ENCODE data around the gene HSPA14. TPM values are rescaled to one million over a fixed set of nuclear protein-coding genes. Genes with fewer than 3 reads are reported as not detected.

HSPA14 gene
- total and polyA plus RNA-seq, 4 donors, result 5.3 to 9.0 (median 8.5) TPM

DNA sequence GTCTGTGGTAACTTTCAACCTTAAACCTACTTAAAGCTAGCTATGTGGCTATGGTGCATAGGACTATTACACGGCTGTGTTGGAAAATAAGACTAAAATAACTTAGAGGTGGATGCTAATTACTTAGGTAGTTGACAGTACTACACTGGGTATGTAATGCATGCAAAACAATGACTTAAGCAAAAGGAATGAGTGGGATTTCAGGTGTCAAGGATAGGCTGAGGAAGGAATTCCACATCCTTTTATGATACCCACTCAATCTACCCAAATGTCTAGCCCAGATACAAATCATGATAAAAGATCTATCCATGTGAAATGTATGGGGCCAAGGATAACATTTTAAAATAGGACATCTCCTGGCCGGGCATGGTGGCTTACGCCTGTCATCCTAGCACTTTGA lies 14.1 kb upstream of the HSPA14 start:
- no peaks in the 10 kb centered on the region for H3K4me1 ChIP-seq (ENCODE audit: control insufficient read depth in 4 of 4, insufficient read depth in 4 of 4, low read length in 3 of 4)
- no peak overlapping the region for H3K4me3 ChIP-seq (ENCODE audit: low read depth in 1 of 3, low read length in 3 of 3)
- H3K27ac ChIP-seq (ENCODE audit: low read depth in 1 of 2, low read length in 2 of 2), result no peak overlapping the region
- TF ChIP-seq, protein P1, sequence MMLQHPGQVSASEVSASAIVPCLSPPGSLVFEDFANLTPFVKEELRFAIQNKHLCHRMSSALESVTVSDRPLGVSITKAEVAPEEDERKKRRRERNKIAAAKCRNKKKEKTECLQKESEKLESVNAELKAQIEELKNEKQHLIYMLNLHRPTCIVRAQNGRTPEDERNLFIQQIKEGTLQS (IDR thresholded peaks at IDR 0.05), result no peak
- no peak for TF ChIP-seq RAD21 (IDR thresholded peaks at IDR 0.05)
- TF ChIP-seq SP1 (IDR thresholded peaks at IDR 0.05), result no peak
- TF ChIP-seq, protein P2, sequence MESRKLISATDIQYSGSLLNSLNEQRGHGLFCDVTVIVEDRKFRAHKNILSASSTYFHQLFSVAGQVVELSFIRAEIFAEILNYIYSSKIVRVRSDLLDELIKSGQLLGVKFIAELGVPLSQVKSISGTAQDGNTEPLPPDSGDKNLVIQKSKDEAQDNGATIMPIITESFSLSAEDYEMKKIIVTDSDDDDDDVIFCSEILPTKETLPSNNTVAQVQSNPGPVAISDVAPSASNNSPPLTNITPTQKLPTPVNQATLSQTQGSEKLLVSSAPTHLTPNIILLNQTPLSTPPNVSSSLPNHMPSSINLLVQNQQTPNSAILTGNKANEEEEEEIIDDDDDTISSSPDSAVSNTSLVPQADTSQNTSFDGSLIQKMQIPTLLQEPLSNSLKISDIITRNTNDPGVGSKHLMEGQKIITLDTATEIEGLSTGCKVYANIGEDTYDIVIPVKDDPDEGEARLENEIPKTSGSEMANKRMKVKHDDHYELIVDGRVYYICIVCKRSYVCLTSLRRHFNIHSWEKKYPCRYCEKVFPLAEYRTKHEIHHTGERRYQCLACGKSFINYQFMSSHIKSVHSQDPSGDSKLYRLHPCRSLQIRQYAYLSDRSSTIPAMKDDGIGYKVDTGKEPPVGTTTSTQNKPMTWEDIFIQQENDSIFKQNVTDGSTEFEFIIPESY (IDR thresholded peaks at IDR 0.05), result no peak
- TF ChIP-seq, protein P3, sequence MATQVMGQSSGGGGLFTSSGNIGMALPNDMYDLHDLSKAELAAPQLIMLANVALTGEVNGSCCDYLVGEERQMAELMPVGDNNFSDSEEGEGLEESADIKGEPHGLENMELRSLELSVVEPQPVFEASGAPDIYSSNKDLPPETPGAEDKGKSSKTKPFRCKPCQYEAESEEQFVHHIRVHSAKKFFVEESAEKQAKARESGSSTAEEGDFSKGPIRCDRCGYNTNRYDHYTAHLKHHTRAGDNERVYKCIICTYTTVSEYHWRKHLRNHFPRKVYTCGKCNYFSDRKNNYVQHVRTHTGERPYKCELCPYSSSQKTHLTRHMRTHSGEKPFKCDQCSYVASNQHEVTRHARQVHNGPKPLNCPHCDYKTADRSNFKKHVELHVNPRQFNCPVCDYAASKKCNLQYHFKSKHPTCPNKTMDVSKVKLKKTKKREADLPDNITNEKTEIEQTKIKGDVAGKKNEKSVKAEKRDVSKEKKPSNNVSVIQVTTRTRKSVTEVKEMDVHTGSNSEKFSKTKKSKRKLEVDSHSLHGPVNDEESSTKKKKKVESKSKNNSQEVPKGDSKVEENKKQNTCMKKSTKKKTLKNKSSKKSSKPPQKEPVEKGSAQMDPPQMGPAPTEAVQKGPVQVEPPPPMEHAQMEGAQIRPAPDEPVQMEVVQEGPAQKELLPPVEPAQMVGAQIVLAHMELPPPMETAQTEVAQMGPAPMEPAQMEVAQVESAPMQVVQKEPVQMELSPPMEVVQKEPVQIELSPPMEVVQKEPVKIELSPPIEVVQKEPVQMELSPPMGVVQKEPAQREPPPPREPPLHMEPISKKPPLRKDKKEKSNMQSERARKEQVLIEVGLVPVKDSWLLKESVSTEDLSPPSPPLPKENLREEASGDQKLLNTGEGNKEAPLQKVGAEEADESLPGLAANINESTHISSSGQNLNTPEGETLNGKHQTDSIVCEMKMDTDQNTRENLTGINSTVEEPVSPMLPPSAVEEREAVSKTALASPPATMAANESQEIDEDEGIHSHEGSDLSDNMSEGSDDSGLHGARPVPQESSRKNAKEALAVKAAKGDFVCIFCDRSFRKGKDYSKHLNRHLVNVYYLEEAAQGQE (IDR thresholded peaks at IDR 0.05), result no peak
- no peak for TF ChIP-seq GABPA (IDR thresholded peaks at IDR 0.05 in 1 of 2, conservative IDR thresholded peaks at IDR 0.05 in 1 of 2)
- TF ChIP-seq, protein P4, sequence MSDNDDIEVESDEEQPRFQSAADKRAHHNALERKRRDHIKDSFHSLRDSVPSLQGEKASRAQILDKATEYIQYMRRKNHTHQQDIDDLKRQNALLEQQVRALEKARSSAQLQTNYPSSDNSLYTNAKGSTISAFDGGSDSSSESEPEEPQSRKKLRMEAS (IDR thresholded peaks at IDR 0.05), result no peak
- no peak for TF ChIP-seq FOXA2 (IDR thresholded peaks at IDR 0.05)
- TF ChIP-seq TAF1 (conservative IDR thresholded peaks at IDR 0.05), result no peak
- no peak for TF ChIP-seq YY1 (IDR thresholded peaks at IDR 0.05)
- H3K9ac ChIP-seq (ENCODE audit: low read depth in 1 of 2, low read length in 2 of 2), result no peak overlapping the region
- H3K36me3 ChIP-seq (ENCODE audit: control insufficient read depth in 4 of 4, insufficient read depth in 3 of 4, low read depth in 1 of 4, low read length in 3 of 4), result no peaks in the 10 kb centered on the region
- no peaks in the 10 kb centered on the region for H3K9me3 ChIP-seq (ENCODE audit: control insufficient read depth in 4 of 4, low read length in 3 of 4)
- H3K27me3 ChIP-seq (ENCODE audit: control insufficient read depth in 4 of 4, insufficient read depth in 4 of 4, low read length in 3 of 4), result no peaks in the 10 kb centered on the region
- WGBS, result 95% methylated on average over 3 of the region's 3 CpGs
- no peak for DNase-seq (ENCODE audit: low spot score)

DNA sequence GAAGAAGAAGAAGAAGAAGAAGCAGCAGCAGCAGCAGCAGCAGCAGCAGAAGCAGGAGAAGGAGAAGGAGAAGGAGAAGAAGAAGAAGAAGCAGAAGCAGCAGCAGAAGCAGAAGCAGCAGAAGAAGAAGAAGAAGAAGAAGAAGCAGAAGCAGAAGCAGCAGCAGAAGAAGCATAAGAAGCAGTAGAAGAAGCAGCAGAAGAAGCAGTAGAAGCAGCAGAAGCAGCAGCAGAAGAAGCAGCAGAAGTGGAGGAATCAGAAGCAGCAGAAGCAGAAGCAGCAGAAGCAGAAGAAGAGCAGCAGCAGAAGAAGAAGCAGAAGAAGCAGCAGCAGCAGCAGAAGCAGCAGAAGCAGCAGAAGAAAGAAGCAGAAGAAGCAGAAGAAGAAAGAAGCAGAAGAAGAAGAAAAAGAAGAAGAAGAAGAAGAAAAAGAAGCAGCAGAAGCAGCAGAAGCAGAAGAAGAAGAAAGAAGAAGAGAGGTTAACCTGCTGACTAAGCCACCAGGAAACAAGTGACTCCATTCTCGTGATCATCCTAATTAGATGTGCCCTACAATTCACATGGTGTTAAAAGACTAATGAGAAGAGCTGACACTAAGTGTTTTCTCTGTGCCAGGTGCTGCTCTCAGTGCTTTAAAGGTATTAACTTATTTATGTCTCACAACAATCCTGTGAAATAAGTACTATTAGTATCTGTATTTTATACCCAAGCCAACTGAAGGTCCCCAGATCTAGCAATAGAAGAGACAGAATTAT lies 11.9 kb upstream of the HSPA14 start:
- H3K9ac ChIP-seq (ENCODE audit: low read depth in 1 of 2, low read length in 2 of 2), result no peak overlapping the region
- H3K36me3 ChIP-seq (ENCODE audit: control insufficient read depth in 4 of 4, insufficient read depth in 3 of 4, low read depth in 1 of 4, low read length in 3 of 4), result no peaks in the 10 kb centered on the region
- H3K9me3 ChIP-seq (ENCODE audit: control insufficient read depth in 4 of 4, low read length in 3 of 4), result no peaks in the 10 kb centered on the region
- TF ChIP-seq, protein P3 (IDR thresholded peaks at IDR 0.05), result no peak
- TF ChIP-seq, protein P2 (IDR thresholded peaks at IDR 0.05), result no peak
- TF ChIP-seq, protein P5, sequence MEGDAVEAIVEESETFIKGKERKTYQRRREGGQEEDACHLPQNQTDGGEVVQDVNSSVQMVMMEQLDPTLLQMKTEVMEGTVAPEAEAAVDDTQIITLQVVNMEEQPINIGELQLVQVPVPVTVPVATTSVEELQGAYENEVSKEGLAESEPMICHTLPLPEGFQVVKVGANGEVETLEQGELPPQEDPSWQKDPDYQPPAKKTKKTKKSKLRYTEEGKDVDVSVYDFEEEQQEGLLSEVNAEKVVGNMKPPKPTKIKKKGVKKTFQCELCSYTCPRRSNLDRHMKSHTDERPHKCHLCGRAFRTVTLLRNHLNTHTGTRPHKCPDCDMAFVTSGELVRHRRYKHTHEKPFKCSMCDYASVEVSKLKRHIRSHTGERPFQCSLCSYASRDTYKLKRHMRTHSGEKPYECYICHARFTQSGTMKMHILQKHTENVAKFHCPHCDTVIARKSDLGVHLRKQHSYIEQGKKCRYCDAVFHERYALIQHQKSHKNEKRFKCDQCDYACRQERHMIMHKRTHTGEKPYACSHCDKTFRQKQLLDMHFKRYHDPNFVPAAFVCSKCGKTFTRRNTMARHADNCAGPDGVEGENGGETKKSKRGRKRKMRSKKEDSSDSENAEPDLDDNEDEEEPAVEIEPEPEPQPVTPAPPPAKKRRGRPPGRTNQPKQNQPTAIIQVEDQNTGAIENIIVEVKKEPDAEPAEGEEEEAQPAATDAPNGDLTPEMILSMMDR (IDR thresholded peaks at IDR 0.05; ENCODE audit: low read depth, low read length, missing input control), result no peak
- TF ChIP-seq EGR1 (IDR thresholded peaks at IDR 0.05; ENCODE audit: low read depth in 2 of 2) (no peak), JUND (IDR thresholded peaks at IDR 0.05) (no peak), TAF1 (conservative IDR thresholded peaks at IDR 0.05) (no peak), SP1 (IDR thresholded peaks at IDR 0.05) (no peak), FOXA1 (IDR thresholded peaks at IDR 0.05) (no peak), HNF4A (conservative IDR thresholded peaks at IDR 0.05) (no peak)
- 78% methylated on average over 1 of the region's 1 CpG for WGBS
- no peak for DNase-seq (ENCODE audit: low spot score)
- H3K4me3 ChIP-seq (ENCODE audit: low read depth in 1 of 3, low read length in 3 of 3), result no peak overlapping the region
- H3K27ac ChIP-seq (ENCODE audit: low read depth in 1 of 2, low read length in 2 of 2), result no peak overlapping the region
- H3K4me1 ChIP-seq (ENCODE audit: control insufficient read depth in 4 of 4, insufficient read depth in 4 of 4, low read length in 3 of 4), result no peaks in the 10 kb centered on the region
- H3K27me3 ChIP-seq (ENCODE audit: control insufficient read depth in 4 of 4, insufficient read depth in 4 of 4, low read length in 3 of 4), result no peaks in the 10 kb centered on the region
